GM12872 (cell line): ENCODE results near the gene VDR.

Source experiments
- TF ChIP-seq, protein P1 (sequence below): IDR thresholded peaks from 3 replicates; pipeline ENCODE4 v1.5.1; 2011; ENCODE audit warnings: low read depth, mild to moderate bottlenecking, low read length, moderate library complexity; ENCODE audit not compliant: insufficient read depth

VDR gene

DNA sequence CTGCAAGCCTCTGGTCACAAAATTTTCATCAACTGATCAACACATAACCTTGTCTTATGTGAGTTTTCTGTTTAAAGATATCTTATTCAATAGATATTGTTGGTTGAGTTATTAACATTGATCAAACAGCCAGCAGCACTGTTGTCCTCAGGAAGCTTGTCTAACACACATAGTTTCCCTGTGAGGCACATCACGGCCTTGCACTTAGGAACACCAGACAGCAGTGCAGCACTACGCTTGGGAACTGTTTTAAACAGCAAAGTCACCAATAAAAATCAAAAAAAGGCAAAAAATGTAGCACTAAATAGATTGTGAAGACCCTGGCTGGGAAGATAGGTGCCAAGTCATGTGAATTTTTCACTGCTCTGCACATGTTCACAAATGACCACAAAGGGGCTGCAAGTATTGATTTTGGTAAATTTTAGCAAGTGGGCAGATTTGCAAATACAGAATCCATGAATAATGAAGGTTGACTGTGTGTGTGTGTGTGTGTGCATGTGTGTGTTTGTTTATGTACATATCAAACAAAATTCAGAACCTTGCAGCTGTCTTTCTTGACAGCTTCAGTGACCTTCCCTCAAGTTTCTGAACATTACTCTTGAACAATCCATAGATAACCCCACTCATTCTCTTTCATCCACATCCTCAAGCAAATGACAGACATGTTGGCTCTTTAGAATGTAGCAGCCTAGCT, 28.9 kb downstream of the VDR start:
- TF ChIP-seq, protein P1, sequence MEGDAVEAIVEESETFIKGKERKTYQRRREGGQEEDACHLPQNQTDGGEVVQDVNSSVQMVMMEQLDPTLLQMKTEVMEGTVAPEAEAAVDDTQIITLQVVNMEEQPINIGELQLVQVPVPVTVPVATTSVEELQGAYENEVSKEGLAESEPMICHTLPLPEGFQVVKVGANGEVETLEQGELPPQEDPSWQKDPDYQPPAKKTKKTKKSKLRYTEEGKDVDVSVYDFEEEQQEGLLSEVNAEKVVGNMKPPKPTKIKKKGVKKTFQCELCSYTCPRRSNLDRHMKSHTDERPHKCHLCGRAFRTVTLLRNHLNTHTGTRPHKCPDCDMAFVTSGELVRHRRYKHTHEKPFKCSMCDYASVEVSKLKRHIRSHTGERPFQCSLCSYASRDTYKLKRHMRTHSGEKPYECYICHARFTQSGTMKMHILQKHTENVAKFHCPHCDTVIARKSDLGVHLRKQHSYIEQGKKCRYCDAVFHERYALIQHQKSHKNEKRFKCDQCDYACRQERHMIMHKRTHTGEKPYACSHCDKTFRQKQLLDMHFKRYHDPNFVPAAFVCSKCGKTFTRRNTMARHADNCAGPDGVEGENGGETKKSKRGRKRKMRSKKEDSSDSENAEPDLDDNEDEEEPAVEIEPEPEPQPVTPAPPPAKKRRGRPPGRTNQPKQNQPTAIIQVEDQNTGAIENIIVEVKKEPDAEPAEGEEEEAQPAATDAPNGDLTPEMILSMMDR, result no peak

DNA sequence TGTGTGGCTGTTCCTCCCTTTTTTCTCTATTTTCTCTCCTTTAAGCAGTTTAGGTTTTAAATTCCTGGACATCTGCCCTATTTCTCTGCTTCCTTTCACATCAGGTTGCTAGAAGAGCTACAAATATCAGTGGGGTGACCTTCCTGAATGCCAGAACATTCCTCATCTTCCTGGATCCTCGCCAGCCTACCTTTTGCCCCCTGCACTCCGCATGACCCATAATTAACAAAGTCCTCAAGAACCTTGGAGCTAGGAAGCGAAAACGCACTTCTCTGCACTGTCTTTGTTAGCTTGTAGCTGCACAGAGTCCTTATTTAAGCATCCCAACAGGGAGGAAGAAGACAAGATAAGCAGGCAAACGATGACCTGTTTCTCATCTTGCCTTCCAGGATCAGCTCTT, 30.5 kb downstream of the VDR start:
- TF ChIP-seq, protein P1, result no peak

- TF ChIP-seq, protein P1, result peak; percentile 68
These were observed 34.5 kb downstream of the VDR start for GRCh38 chr12:47870175-47870781.

- TF ChIP-seq, protein P1, result no peak
These were observed 36.2 kb downstream of the VDR start for GRCh38 chr12:47868552-47869031.

GRCh38 chr12:47868041-47868440, 36.8 kb downstream of the VDR start:
- TF ChIP-seq, protein P1, result no peak

DNA sequence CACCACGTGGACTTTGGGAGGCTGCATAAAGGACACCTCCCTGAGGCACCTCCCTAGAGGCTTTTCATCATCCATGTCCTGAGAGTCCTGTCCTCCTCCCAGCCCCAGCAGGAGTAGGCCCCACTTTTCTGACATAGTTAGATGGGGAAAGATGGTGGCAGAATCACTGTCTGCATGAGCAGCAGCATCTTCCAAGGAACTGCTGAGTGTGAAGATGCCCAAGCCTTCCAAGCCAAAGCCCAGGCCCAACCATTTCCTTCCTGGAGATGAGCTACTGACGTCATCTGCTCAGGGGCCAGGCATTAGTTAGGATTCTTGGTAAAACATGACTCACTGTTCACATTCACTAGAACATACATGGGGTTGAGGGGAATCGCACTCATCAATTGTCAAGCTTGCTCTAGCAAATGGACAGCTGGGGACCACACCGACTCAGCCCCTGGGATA, 37.3 kb downstream of the VDR start:
- TF ChIP-seq, protein P1, result no peak

- TF ChIP-seq, protein P1, result no peak
These were observed 40.1 kb downstream of the VDR start for GRCh38 chr12:47864646-47865235.
